Occipital lobe (tissue), 2 donors: ENCODE data around the gene APBA3. TPM values are rescaled to one million over a fixed set of nuclear protein-coding genes. Genes with fewer than 3 reads are reported as not detected.

Experiments
- DNase-seq: peaks from one replicate; lab custom pipeline; 2025; lab: John Stamatoyannopoulos, UW
- total RNA-seq: library from RNA; depleted of rRNA; stranded (reverse); fragments of >200 nt; gene quantifications from one replicate; pipeline ENCODE4 v1.2.3, GENCODE V29; 2014

Gene APBA3
- total RNA-seq, 1 donor from 2014 or later: 12.3 TPM

DNA sequence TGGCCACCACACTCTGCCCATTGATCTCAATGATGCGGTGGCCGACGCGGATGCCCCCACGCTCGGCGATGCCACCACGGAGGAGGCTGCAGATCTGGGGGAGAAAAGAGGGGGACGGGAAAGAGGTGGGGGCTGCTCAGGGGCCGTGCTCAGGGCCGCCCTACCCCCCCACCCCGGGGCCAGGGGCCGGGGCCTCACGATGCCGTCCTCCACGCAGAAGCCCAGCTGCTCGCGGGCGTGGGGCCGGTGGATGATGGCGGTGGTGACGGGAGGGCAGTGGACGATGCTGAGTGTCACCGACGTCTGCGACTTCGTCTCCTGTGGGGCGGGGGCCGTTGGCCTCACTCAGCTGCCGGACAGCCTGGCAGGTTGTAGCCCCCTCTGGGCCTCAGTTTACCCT, 10.3 kb downstream of the APBA3 start:
- no peak for DNase-seq

DNA sequence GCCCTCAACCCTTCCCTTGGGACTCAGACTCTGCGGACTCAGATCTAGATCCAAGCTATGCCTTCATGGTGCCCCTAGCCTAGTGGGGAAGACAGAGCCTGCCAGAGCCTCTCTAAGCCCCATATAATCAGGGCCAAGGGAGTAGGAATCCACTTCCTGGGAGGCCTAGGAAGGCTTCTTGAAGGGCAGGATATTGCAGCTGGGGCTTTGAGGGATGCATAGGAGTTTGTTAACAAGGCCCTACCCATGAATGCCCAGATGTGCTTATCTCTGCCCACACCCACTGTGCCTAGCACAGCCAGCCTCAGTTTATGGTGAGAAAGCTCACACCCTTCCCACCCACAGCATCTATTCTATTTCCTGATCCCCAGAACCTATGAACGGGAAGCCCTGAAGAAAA, 11.3 kb downstream of the APBA3 start:
- DNase-seq: no peak

DNA sequence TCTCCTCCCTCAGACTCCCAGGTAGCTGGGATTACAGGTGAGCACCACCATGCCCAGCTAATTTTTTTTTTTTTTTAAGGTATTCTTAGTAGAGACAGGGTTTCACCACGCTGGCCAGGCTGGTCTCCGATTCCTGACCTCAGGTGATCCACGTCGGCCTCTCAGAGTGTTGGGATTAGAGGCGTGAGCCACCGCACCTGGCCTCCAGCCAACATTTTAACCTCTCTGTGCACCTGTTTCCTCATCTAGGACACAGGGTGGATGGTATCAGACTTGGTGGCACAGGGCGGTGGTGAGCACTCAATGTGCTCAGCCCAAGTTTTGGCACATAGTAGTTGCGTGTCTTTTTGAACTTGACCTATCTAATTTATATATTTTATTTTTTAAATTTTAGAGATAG, 12.5 kb downstream of the APBA3 start:
- DNase-seq: no peak

DNA sequence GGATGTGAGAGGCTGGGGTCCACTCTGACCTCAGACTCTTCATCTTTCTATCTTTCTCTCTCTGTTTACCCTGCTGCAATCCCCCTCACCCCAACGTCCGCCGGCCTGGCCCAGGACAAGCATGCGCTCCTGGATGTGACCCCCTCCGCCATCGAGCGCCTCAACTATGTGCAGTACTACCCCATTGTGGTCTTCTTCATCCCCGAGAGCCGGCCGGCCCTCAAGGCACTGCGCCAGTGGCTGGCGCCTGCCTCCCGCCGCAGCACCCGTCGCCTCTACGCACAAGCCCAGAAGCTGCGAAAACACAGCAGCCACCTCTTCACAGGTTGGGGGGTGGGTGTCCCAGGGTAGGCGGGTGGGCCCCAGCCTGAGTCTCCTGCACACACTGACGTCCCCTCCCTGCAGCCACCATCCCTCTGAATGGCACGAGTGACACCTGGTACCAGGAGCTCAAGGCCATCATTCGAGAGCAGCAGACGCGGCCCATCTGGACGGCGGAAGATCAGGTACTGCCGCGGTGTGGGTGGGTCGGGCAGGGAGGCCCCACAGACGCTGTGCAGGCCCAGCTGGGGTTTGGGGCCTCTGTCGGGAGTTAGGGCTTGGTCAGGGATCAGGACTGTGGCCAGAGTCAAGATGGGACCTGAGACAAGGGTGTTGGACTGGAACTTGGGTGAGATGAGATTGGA, 15.0 kb downstream of the APBA3 start:
- DNase-seq: no peak

DNA sequence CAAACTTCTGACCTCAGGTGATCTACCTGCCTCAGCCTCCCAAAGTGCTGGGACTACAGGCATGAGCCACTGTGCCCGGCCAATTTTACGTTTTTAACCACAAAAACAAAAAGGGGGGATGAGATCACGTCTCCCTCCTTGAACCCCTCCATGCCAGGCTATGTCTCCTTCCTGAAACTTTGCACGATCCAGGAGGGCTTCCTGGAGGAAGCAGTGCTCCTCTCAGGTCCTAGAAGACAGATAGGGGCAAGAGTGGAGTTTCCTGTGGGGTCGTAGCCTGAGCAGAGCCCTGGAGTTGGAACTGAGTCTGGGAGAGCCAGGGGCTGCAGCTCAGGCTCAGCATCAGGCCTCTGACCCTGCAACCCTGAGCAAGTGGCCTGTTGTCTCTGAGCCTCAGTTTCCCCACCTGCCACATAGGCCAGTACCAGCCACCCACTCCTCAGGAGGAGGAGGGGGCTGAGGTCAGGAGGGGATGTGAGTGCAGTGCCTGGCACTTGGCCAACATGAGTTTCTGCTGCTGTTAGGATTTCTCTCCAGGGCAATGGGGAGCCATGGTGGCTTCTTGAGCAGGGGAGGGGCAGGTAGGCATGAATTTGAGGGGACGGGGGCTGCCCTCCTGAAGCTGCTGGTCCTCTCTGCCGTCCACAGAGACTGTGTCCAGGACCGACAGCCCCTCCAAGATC, 16.0 kb downstream of the APBA3 start:
- no peak for DNase-seq

DNA sequence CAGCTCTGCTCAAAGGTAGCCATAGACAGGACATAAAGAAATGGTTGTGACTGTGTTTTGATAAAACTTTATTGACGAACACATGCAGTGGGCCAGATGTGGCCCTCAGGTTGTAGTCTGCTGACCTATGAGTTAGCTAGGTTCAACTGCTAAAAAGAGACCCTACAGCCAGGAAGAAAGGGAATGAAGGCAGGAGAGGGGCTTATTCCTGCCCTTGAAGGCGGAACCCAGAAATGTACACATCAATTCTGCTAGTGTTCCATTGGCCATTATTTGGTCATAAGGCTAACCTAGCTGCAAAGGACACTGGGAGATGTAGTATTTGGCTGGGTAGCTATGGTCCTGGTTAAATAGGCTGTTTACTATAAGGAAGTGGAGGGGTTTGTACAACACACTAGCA, 18.0 kb downstream of the APBA3 start:
- DNase-seq: no peak

DNA sequence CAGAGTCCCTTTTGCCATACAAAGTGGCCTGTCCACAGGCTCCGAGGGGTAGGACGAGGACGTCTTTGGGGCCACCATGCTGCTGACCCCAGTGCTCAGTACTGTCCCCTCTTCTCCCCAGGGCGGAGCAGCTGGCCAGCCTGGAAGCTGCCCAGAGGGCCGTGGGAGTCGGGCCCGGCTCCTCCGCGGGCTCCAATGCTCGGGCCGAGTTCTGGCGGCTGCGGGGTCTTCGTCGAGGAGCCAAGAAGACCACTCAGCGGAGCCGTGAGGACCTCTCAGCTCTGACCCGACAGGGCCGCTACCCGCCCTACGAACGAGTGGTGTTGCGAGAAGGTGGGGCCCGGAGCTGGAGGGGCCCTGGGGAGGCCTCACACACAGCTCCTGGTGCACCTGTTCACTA, 21.1 kb downstream of the APBA3 start:
- DNase-seq: no peak

DNA sequence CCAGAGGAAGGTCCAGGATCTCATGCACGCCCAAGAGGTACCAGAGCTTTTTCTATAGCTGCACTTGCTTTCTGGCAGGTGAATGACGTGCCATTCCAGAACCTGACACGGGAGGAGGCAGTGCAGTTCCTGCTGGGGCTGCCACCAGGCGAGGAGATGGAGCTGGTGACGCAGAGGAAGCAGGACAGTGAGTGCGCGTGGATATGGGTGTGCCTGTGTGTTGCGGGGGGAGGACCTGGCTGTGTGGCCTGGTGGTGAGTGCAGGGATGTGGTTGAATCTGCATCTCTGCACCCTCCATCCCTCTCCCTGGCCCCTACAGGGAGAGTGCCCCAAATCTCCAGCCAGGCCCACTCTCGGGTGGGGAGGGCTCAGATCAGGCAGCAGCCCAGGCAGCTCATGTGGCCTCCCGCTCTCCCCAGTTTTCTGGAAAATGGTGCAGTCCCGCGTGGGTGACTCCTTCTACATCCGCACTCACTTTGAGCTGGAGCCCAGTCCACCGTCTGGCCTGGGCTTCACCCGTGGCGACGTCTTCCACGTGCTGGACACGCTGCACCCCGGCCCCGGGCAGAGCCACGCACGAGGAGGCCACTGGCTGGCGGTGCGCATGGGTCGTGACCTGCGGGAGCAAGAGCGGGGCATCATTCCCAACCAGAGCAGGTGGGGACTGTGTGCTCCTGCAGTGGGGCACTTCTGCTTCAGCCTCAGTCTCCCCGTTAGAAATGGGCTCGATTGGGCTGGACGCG, 22.8 kb downstream of the APBA3 start:
- DNase-seq: no peak

DNA sequence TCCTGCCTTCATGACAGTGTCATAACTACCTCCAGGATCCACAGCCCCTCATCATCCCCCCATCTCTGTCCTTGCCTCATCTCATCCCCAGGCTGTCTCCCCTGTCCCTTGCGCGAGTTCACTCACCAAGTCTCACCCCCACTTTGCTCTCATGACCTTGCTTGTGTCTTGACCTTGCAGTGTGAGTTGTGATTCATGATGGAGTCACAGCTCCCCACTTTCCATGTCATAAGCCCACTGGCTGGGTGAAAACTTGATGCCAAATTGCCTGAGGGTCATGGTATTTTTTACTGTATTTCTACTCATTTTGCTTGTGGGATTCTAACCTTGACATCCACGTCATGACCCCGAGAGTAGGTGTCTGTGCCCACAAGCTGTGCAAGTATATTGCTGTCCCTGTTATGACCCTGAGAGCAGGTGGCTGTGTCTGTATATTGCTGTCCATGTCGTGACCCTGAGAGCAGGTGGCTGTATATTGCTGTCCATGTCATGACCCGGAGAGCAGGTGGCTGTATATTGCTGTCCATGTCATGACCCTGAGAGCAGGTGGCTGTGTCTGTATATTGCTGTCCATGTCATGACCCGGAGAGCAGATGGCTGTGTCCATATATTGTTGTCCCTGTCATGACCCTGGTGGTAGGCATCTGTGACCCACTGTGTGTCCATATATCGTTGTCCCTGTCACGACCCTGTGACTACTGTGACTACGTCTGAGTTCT, 23.8 kb downstream of the APBA3 start:
- no peak for DNase-seq

DNA sequence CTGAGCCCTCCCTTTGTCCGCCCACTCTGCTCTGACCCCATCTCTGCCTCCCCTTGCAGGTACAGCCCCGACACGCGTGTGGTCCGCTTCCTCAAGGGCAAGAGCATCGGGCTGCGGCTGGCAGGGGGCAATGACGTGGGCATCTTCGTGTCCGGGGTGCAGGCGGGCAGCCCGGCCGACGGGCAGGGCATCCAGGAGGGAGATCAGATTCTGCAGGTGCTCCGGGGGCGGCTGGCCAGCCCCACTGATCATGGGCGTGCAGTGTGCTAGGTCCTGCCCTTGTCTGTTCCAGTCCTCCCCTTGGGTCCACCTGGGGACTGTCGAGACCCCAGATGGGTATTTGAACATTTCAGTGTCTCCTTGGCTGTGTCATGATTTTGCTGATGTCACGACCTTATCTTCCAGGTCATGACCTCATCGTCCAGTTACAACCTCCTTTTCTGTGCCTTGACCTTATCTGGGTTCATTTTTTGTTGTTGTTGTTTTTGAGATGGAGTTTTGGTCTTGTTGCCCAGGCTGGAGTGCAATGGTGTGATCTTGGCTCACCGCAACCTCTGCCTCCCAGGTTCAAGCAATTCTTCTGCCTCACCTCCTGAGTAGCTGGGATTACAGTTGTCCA, 25.3 kb downstream of the APBA3 start:
- no peak for DNase-seq

DNA sequence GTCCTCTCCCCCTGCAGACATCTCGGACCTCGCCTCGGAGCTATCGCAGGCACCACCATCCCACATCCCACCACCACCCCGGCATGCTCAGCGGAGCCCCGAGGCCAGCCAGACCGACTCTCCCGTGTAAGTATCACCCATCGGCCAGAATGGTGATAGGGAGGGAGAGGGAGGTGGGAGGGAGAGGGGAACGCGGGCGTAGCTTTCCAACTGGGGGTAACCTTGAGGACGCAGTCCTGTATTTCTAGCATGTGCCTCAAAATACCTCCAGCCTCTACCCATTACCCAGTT, 27.2 kb downstream of the APBA3 start:
- DNase-seq: no peak

DNA sequence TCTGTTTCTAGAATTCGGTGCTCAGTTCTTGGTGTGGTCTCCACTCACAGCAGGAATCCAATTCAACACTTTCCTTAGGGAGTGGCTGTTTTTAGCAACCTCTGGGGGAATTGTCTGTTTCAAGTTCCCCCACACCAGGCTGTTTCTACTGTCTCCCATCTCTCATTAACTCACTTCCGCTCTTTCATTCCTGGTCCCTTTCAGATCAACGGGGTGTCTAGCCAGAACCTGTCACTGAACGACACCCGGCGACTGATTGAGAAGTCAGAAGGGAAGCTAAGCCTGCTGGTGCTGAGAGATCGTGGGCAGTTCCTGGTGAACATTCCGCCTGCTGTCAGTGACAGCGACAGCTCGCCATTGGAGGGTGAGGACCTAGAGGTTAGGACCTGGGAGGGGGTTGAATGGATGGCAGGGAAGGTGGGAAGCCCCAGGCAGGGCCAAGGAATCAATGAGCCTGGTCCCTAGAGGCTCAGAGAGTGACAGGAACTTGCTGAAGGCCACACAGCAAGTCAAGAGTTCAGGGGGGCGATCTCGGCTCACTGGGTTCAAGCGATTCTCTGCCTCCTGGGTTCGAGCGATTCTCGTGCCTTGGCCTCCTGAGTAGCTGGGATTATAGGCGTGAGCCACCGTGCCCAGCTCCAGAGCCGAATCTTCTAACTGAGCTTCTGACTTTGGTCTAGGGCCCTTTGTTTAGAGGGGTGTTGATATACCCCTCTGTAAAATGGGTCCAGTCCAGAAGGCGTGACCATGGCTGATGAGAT, 27.8 kb downstream of the APBA3 start:
- no peak for DNase-seq

DNA sequence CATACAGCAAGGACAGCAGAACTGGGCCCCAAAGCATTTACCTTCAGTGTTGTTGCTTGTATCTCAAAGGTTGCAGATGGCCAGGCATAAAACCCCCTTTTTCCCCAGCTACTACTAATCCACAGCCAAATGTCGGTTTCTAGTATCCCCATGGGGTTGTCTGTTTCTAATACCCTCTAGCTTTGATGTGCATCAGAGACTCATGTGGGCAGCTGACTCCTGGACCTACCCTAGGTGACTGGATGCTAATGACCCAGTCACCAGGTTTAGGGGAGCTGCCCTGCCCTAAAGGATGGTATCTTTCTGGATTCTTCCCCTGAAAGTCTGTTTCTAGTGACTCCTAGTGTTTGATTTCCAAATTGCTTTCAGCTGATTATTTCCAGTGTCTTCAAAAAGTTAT, 29.4 kb downstream of the APBA3 start:
- no peak for DNase-seq

DNA sequence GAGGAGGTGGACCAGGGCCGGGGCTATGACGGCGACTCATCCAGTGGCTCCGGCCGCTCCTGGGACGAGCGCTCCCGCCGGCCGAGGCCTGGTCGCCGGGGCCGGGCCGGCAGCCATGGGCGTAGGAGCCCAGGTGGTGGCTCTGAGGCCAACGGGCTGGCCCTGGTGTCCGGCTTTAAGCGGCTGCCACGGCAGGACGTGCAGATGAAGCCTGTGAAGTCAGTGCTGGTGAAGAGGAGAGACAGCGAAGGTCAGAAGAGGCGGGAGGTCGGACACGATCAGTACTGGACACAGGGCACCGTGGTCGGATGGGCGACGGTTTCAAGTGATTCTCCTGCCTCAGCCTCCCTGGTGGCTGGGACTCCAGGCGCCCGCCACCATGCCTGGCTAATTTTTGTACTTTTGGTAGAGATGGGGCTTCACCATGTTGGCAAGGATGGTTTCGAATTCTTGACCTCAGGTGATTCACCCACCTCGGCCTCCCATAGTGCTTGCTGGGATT, 31.0 kb downstream of the APBA3 start:
- no peak for DNase-seq

DNA sequence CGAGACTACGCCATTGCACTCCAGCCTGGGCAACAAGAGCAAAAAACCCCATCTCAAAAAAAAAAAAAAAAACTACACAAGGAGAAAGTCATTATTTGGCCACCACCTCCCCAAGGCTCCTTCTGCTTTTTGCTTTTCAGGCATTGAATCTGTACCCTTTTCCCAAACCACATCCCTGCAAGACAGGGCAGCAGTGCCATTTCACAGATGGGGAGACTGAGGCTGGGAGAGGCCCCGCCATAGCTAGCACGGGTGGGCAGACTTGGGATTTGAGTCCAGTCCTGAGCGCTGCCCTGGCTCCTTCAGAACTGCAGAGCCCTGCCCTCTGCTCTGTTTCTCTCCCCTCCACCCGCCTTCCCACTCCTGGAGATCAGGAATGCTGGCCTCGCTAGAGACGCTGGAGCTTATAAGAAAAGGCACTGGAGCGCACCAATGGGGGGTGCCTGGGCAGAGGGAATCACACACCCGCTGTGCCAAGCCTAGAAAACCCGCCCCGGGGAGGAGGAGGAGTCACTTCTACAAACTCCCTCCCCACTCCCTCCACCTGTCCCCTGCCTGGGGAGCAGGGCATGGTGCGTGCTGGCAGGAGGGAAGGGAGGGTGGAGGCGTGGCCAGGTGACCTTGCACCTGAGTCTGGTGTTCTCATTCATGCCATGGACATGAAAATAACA, 35.7 kb downstream of the APBA3 start:
- no peak for DNase-seq

DNA sequence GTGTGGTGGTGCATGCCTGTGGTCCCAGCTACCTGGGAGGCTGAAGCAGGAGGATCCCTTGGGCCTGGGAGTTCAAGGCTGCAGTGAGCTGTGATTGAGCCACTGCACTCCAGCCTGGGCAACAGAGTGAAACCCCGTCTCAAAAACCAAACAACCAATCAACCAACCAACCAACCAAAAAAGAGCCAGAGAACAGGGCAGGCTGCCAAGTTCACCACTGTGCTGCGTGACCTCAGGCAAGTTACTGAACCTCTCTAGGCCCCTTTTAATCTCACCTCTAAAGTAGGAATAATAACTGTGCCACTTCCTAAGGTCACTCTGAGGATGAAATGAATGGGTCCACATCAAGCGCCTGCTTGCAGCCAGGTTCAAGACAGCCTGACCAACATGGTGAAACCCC, 36.4 kb downstream of the APBA3 start:
- DNase-seq: no peak

DNA sequence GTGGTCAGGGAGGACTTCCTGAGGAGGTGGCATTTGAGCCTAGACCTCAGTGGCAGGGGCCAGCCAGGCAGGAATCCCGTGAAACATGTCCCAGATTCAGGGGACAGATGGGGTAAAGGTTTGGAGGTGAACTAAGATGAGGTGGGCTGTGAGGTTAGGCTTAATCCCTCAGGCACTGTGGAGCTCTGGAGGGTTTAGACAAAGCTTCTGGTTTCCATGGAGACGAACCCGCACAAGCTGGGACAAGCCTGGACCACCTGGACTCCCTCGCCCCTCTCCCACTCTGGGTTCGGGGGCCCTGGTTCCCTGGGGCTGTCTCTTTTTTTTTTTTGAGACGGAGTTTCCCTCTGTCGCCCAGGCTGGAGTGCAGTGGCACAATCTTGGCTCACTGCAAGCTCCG, 37.6 kb downstream of the APBA3 start:
- no peak for DNase-seq

DNA sequence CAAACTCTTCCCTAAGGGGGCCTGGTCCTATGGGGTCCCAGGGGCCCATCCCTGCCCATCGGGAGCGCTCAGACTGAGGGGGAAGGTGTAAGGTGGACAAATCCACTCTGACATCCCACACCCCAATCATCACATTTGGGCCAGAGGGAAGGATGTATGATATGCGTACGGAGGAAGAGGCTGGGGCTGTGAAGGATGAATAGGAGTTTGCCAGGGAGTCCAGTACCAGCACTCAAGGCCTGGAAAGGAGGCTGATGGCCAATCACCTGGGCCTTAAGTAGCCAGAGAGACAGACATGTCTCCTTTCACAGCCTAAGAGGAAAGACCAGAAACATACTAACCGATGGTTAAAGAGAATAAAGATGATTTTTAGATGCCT, 38.4 kb downstream of the APBA3 start:
- DNase-seq: no peak

DNA sequence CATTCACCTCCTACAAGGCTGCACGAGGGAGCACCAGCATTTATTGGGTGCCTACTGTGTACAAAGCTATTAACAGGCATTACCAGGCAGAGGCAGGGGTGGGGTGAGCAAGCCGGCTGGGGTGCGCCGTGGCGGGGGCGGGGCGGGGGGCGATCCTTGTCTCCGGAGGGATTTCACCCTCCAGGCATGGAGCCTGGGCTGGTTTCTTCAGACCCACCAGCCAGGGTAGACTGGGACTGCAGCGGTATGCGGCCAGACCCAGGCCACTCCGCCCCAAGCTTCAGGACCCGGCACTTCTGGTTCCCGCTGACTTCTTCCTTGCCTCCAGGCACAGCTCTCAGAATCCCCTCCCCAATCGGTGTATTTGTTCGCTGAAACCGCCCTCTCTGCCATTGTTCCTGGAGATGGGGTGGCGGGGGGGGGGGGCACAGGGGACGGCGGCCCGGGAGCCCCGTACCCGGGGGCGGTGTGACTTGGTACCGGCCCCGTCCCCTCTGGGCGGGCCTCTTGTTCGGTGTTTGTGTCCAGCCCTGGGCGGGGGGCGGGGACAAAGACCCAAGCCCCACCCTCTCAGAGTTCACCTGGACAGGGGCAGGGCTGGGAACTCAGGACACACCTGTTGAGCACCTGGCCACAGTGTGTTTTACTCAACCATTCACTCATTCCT, 38.9 kb downstream of the APBA3 start:
- DNase-seq: no peak

DNA sequence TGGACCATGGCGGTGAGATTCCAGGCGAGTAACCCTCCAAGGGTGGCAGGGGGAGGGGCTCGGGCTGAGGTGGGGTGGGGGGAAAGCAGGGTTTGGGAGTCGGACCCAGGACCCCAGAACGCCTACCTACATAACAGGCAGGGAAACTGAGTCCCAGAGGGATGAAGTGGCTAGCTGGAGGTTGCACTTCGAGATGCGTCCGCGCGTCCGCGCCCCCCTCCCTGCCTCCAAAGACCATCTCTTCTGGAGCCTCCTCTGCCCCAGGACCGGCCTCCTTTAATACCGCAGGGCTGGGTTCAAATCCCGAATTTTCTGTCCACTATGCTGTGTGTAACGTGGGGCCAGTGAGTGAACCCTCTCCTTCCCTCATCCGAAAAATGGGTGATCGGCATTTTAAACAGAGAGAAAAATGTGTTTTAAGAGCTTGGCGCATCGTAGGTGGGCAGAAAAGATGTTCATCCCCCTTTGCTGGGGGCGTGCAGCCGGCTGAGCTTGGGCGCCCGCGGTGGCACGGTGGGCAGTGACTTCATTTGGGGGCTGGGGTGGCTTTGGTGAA, 39.5 kb downstream of the APBA3 start:
- no peak for DNase-seq
